Measurements from ENCODE around the gene SYCP3. TPM values are rescaled to one million over a fixed set of nuclear protein-coding genes. Genes with fewer than 3 reads are reported as not detected.

The SYCP3 gene
- total RNA-seq, 1 donor from 2014 or later = not detected

GRCh38 chr12:101782273-101782731 is 43.0 kb upstream of the SYCP3 start:
- H3K4me3 ChIP-seq = no peak overlapping the region
- no peak overlapping the region for H3K27ac ChIP-seq
- no peak for TF ChIP-seq CTCF (IDR thresholded peaks at IDR 0.05)
- no peaks in the 10 kb centered on the region for H3K4me1 ChIP-seq
- intact Hi-C loops (cut with DNase I) = no loop called here
- H3K36me3 ChIP-seq = peaks cover 0 to 16% of the 10 kb centered on the region in 2 donors
- no peaks in the 10 kb centered on the region for H3K27me3 ChIP-seq
- H3K9me3 ChIP-seq = no peaks in the 10 kb centered on the region
- no peak for DNase-seq (ENCODE audit: low spot score in 2 of 2)

GRCh38 chr12:101781834-101782233 is 42.6 kb upstream of the SYCP3 start:
- Histone ChIP-seq H3K9me3 (no peaks in the 10 kb centered on the region), H3K27me3 (no peaks in the 10 kb centered on the region), H3K27ac (no peak overlapping the region), H3K4me1 (no peaks in the 10 kb centered on the region), H3K36me3 (peaks cover 0 to 17% of the 10 kb centered on the region in 2 donors), H3K4me3 (no peak overlapping the region)
- DNase-seq (ENCODE audit: low spot score in 2 of 2) = no peak
- TF ChIP-seq CTCF (IDR thresholded peaks at IDR 0.05) = no peak
- intact Hi-C loops (cut with DNase I) = no loop called here

DNA sequence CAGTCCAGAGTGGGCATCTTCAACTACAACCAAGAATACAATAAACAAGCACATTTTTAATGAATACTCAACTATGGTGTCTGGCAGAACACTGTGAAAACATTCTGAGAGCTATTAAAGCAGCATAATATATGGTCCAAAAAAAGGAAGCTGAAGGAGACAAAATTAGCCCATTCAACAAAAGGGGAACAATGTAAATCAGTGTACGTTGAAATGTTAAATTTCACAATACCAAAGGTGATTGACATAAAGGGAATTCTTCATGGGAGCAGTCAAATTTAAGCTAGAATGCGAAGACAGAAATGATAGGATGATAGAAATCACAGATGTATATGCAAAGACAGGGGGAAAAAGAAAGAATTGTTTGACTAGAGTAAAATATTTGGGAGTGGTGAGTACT is 41.3 kb upstream of the SYCP3 start:
- peaks cover 0 to 17% of the 10 kb centered on the region in 2 donors for H3K36me3 ChIP-seq
- intact Hi-C loops (cut with DNase I) = no loop called here

DNA sequence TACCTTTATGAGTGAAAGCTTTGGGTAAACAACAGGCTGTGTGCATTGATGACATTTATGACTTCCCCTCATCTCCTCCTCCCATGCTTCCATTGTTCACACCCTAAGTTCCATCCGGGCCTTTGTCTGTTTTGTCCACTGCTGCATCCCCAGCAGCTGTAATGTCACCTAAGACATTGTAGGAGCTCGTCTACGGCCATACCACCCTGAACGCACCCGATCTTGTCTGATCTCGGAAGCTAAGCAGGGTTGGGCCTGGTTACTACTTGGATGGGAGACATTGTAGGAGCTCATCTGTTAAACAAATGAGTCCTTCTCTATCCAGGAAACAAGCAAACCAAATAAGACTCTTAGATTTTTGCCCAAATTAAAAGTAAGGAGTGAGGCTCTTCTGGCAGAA is 40.4 kb upstream of the SYCP3 start:
- no peaks in the 10 kb centered on the region for H3K27me3 ChIP-seq
- no peaks in the 10 kb centered on the region for H3K4me1 ChIP-seq
- DNase-seq (ENCODE audit: low spot score in 2 of 2) = no peak
- intact Hi-C loops (cut with DNase I) = no loop called here
- no peak overlapping the region for H3K27ac ChIP-seq
- peaks cover 0 to 9% of the 10 kb centered on the region in 2 donors for H3K36me3 ChIP-seq
- no peaks in the 10 kb centered on the region for H3K9me3 ChIP-seq
- TF ChIP-seq CTCF (IDR thresholded peaks at IDR 0.05) = no peak
- H3K4me3 ChIP-seq = no peak overlapping the region

More for the DNA sequence above, 41.3 kb upstream of the SYCP3 start:
- Histone ChIP-seq H3K4me3 (no peak overlapping the region), H3K27me3 (no peaks in the 10 kb centered on the region), H3K4me1 (no peaks in the 10 kb centered on the region), H3K27ac (no peak overlapping the region), H3K9me3 (no peaks in the 10 kb centered on the region)
- TF ChIP-seq CTCF (IDR thresholded peaks at IDR 0.05) = no peak
- no peak for DNase-seq (ENCODE audit: low spot score in 2 of 2)

GRCh38 chr12:101779200-101779599 is 39.9 kb upstream of the SYCP3 start:
- intact Hi-C loops (cut with DNase I) = no loop called here
- no peak overlapping the region for H3K4me3 ChIP-seq
- no peaks in the 10 kb centered on the region for H3K27me3 ChIP-seq
- TF ChIP-seq CTCF (IDR thresholded peaks at IDR 0.05) = no peak
- no peak for DNase-seq (ENCODE audit: low spot score in 2 of 2)
- peaks cover 0 to 8% of the 10 kb centered on the region in 2 donors for H3K36me3 ChIP-seq
- H3K9me3 ChIP-seq = no peaks in the 10 kb centered on the region
- H3K4me1 ChIP-seq = no peaks in the 10 kb centered on the region
- H3K27ac ChIP-seq = no peak overlapping the region

DNA sequence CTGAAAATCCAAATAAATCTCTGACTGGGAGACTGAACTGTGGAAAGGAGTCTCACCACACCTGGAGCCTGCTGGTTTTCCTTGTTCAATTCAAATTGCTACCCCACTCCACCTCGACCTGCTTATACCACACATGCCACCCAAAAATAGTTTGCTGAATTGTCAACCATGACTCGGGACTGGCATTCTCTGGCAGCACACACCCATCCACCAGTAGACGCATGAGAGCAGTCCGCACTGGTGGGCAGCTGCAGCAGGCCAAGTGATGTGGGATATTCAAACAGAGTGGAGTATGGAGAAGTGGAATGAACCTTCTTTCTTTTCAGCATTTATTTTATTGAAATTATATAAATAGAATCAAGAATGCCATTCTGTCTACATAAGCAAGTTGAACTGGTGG is 38.7 kb upstream of the SYCP3 start:
- TF ChIP-seq CTCF (IDR thresholded peaks at IDR 0.05) = no peak
- Histone ChIP-seq H3K9me3 (no peaks in the 10 kb centered on the region), H3K36me3 (peaks cover 0 to 4% of the 10 kb centered on the region in 2 donors), H3K27me3 (no peaks in the 10 kb centered on the region), H3K4me1 (no peaks in the 10 kb centered on the region), H3K4me3 (no peak overlapping the region), H3K27ac (no peak overlapping the region)
- DNase-seq (ENCODE audit: low spot score in 2 of 2) = no peak
- intact Hi-C loops (cut with DNase I) = no loop called here

Measured in ascending aorta (tissue), 2 donors.